HG02852 (cell line): ENCODE measurements around the gene SLC50A1.
"Not testable (repeated sequence)": the region's sequence is repeated elsewhere in the genome, so short reads cannot be mapped to it uniquely, and the experiment has no call there.

ENCODE experiments used
- ATAC-seq: cut with Tn5 transposase; IDR thresholded peaks from one replicate; pipeline ENCODE4 v1.9.1; 2021; ENCODE audit warnings: mild to moderate bottlenecking, moderate library complexity; ENCODE audit not compliant: unreplicated experiment

The SLC50A1 gene

DNA sequence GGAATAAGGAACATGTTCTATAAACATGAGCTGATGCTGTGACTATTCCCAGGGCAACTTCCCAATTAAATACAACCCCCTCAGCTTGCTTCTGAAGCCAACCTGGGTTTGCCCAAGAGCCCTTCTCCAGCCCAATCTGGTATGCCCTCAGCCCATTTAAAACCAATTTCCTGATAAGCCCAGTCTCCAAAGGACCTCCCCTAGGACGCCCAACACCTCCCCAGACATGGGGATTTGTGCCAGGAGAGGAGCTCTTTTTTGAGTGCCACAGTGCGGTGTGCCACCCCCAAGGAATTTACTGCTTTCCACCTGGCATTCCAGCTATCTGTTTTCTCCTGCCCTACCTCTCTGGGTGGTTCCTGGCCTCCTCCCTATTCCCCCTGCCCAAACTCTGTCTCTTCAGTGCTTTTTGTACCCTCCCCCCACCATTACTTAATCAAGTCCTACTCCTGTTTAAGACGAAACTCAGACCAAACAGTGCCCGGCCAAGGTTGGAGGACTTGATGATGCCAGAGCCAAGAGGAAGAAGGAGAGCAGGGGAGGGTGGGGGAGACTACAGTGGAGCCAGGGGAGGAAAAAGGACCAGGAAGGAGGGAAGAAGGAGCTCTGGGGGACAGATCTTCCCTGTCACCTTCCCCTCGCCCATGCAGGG is 19.4 kb upstream of the SLC50A1 start:
- no peak for ATAC-seq

- no peak for ATAC-seq
These were observed 18.0 kb upstream of the SLC50A1 start for GRCh38 chr1:155117610-155118009.

- not testable (repeated sequence) for ATAC-seq
These were observed 17.6 kb upstream of the SLC50A1 start for GRCh38 chr1:155118090-155118489.

DNA sequence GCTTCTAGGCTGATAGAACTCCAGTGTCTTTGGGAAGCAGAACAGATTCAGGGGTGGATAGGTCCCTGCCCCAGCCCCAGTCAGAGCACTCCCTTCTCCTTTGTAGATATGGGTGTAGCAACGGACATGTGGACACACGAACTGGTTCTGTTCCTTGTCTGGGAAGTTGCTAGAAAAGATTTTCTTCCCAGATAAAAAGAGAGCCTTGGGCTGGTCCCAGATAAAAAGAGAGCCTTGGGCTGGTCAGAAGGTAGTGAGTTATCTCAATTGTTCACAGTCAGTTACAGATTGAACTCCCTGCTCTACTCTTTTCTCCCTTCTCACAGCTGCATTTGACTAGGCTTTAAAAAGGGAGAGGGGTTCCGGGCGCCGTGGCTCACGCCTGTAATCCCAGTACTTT is 15.4 kb upstream of the SLC50A1 start:
- no peak for ATAC-seq

GRCh38 chr1:155121249-155121648 is 14.4 kb upstream of the SLC50A1 start:
- ATAC-seq: no peak

DNA sequence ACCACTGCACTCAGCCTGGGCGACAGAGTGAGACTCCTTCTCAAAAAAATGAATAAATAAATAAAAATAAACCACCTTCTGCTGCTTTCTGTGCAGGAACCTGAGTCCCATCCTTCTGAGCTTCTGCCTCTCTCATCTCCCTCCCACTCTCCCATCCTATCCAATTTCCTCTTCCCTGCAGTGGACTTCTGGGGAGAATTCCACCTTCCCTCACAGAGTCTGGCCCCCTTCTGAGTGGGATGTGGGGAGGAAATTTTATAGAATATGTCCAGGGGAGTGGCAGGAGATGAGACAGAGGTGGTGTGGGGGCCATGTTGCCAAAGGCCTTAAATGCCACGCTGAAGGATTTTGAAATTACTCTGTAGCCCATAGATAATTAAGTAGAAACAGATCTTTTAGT is 13.3 kb upstream of the SLC50A1 start:
- ATAC-seq: no peak

DNA sequence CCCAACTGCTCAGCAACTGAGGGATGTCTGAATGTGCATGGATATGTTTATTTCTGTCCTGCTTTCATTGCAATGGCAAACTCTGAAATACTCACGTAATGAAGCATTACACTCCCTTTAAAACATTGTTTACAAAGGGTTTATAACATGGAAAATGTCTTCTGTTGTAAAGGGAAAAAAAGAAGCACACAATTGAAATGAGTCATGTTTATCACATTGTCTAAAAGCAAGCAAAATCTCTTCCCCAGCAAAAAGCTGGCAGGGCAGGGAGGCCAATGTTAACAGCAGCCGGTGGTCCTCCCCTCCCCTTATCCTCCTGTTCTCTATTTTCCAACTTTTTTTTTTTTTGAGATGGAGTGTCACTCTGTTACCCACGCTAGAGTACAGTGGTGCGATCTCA is 11.9 kb upstream of the SLC50A1 start:
- no peak for ATAC-seq

DNA sequence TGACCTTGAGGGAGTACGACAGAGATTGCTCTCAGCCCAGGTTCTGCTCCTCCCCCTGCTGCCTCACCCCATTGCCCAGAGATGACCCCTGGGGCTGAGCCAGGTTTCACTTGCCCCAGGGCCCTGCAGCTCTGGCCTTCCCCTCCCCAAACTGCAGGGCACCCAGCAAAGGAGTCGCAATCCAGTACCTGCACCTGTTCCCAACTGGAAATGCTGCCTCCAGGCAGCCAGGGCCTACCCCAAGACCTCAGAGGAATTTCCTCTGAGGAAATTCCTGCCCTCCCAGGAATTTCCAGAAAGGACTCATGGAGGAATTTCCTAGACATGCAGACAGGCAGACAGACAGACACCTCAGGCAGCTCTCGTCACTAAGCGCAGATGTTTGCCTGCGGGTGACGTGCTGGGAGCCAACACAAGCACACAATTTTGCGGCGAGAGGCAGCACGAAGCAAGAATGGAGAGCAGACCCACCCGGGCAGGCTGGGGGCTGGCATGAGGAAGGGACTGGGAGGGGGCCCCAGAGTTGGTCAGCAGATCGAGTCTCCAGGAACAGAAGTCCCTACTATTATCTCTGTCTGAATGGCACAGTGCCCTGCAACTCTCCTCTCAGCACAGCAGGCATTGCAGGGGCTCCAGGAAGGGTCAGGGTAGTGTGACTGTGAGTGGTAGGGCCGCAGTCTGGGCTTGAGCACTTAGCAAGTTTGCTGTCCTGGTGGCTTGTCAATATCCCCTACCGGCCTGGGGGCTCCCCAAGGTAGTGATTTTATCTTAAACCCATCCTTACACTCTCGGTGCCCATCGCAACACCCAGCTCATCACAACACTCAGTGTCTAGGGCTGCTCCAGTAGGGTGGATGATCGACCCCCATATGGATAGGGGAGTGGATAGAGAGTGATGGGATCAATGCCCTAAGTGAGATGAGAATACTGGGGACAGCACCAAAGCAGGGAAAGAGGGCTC is 10.9 kb upstream of the SLC50A1 start:
- no peak for ATAC-seq

GRCh38 chr1:155125511-155125945 is 10.1 kb upstream of the SLC50A1 start:
- no peak for ATAC-seq

DNA sequence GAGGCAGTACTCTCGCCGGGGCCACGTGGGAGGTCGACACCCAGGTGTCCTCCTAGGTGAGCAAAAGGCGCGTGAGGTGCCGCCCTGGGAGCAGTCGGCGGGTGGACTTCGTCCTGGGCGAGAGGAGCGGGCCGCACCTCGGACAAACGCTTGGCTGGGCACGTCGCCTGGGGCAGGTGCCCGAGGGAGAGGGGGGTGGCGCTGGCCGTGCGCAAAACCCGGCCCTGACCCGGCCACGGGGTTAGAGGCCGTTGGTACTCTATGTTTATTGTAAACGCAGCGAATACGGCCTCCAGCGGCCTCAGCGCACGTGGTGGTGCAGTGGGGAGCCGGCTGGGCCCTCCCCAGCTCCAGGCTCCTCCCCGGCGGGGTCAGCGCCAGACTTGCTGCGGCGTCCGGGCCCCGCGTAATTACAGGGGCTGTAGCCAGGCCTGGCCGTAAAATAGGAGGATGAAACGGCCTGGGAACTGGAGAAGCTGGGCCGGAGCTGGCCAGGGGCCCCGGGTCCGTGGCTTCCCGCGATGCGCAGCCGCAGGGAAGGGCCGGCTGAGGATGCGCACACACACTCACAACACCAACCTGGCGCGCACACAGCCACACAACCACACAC is 9.6 kb upstream of the SLC50A1 start:
- ATAC-seq: no peak

- ATAC-seq: no peak
These were observed 9.0 kb upstream of the SLC50A1 start for GRCh38 chr1:155126556-155127104.

GRCh38 chr1:155127105-155127966 is 8.3 kb upstream of the SLC50A1 start, which contains the start of gene EFNA1:
TSS of gene EFNA1 (plus strand) at chr1:155127876. CDS start at chr1:155127978, 102 bp downstream.
- ATAC-seq: no peak

DNA sequence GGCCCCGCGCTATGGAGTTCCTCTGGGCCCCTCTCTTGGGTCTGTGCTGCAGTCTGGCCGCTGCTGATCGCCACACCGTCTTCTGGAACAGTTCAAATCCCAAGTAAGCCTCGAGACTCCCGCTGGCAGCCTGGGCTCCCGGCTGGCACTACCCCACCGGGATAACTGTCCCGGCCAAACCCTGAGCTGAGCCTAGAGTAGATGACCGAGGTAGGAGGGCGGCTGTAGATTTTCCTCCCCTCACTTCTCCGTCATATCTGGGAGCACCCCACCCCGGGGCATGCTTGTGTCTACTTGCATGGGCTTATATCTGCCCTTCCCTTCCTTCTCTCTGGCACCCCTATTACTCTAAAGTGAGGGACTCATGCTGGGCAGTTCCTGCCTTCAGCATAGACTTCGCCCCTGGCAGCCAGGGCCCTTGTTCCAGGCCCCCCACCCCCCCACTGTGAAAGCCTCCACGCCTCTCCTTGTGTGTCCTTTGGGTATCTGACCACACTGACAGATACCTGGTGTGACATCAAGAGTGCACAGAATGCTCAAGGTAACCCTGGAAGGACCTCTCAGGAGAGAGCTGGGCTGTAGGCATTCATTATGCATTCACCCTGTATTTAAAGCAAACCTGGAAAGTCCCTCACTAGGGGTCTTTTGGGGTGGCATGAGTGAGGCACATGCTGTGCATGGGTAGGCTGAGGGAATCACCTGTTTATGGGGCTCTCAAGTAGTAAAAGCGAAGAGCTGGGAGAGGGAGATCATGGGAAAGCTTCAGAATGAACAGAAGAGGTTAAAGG is 7.5 kb upstream of the SLC50A1 start:
- ATAC-seq: no peak

DNA sequence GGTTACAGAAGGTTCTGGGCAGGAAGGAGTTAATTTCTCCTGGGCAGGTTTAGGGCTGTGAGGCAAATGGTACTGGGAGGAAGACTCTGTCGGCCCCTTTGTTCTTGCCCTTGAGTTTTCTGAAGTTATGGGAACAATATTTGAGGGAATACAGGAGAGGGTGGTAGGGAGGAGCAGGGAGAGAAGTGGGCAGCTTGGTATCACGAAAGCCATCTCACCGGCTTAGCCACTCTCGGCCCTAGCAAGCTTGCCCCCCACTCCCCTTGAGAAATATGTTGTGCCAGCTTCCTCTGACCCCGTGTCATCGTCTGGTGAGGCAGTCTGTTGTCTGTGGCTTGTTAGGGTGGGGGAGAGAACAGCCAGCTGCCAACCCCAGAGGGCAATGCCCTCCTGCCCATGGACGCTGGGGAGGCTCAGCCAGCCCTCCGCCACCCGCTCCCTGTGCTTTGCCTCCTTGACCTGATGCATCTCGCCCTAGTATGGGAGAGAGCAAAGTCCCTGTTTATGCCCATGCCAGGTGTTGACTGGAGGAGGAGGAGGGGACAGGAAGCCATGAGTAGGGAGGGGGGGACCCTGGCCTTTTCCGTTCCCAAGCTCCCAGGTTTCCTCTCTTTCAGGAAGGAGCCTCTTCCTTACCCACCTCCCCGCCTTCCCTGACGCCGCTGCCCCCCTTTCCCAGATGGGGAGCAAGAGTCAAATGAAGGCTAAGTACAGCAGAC is 6.7 kb upstream of the SLC50A1 start:
- ATAC-seq: no peak

- ATAC-seq: no peak
These were observed 5.2 kb upstream of the SLC50A1 start for GRCh38 chr1:155130272-155131006.

DNA sequence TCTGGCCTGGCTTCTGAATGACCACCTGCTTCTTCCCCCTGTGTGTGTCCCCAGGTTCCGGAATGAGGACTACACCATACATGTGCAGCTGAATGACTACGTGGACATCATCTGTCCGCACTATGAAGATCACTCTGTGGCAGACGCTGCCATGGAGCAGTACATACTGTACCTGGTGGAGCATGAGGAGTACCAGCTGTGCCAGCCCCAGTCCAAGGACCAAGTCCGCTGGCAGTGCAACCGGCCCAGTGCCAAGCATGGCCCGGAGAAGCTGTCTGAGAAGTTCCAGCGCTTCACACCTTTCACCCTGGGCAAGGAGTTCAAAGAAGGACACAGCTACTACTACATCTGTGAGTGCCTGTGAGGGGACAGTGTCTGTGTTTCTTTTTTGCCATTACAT is 4.4 kb upstream of the SLC50A1 start:
- ATAC-seq: no peak

DNA sequence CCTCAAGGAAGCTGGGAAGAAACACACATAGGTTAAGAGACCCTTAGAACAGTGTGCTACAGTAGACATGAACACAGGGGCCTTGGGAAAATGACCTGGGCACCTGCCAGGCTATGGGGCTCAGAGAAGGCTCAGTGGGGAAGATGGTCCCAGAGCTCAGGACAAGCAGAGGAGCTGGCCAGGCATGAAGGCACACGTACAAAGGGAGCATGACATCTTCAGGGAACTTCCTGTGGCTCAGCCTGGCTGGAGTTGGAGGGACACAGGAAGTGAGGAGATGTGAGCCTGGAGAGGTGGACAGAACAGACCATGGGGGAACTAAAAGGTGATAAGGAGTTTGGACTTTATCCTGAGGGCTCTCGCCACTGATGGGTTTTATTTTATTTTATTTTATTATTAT is 3.8 kb upstream of the SLC50A1 start:
- no peak for ATAC-seq

- ATAC-seq: no peak
These were observed 1.8 kb upstream of the SLC50A1 start for GRCh38 chr1:155133799-155134281.
